ENCODE results near the gene CFAP298. TPM values are rescaled to one million over a fixed set of nuclear protein-coding genes. Genes with fewer than 3 reads are reported as not detected.
"Not testable (repeated sequence)": the region's sequence is repeated elsewhere in the genome, so short reads cannot be mapped to it uniquely, and the experiment has no call there.

Gene CFAP298
- 60.0 and 83.8 TPM in 2 replicates for total RNA-seq (2014; rRNA removed; shearing (Covaris generic))

GRCh38 chr21:32612075-32612998, at the start of gene CFAP298:
TSS of gene CFAP298 (minus strand) at chr21:32612377. CDS start at chr21:32612243, 134 bp downstream.
- peak; percentile 94 for DNase-seq (ENCODE audit: low spot score)
- in situ Hi-C loops (cut with HindIII; ENCODE audit: low sequenced_read_pairs), result no loop called here

GRCh38 chr21:32661026-32661782, 49.0 kb upstream of the CFAP298 start:
- in situ Hi-C loops (cut with HindIII; ENCODE audit: low sequenced_read_pairs); DNase-seq (ENCODE audit: low spot score): not testable (repeated sequence)

- no peak for DNase-seq (ENCODE audit: low spot score)
- in situ Hi-C loops (cut with HindIII; ENCODE audit: low sequenced_read_pairs), result no loop called here
These were observed 46.3 kb upstream of the CFAP298 start for GRCh38 chr21:32658524-32658923.

GRCh38 chr21:32653326-32653901, 41.2 kb upstream of the CFAP298 start:
- no peak for DNase-seq (ENCODE audit: low spot score)
- in situ Hi-C loops (cut with HindIII; ENCODE audit: low sequenced_read_pairs), result no loop called here

- no peak for DNase-seq (ENCODE audit: low spot score)
- in situ Hi-C loops (cut with HindIII; ENCODE audit: low sequenced_read_pairs), result no loop called here
These were observed 36.0 kb upstream of the CFAP298 start for GRCh38 chr21:32648165-32648564.

- no peak for DNase-seq (ENCODE audit: low spot score)
These were observed 33.3 kb upstream of the CFAP298 start for GRCh38 chr21:32645261-32646182.

GRCh38 chr21:32641710-32642698, 29.8 kb upstream of the CFAP298 start:
- in situ Hi-C loops (cut with HindIII; ENCODE audit: low sequenced_read_pairs), result no loop called here
- DNase-seq (ENCODE audit: low spot score), result no peak

More at GRCh38 chr21:32645261-32646182, 33.3 kb upstream of the CFAP298 start:
- in situ Hi-C loops (cut with HindIII; ENCODE audit: low sequenced_read_pairs), result no loop called here

- no peak for DNase-seq (ENCODE audit: low spot score)
- in situ Hi-C loops (cut with HindIII; ENCODE audit: low sequenced_read_pairs), result no loop called here
These were observed 14.5 kb upstream of the CFAP298 start for GRCh38 chr21:32626621-32627196.

- DNase-seq (ENCODE audit: low spot score); in situ Hi-C loops (cut with HindIII; ENCODE audit: low sequenced_read_pairs): not testable (repeated sequence)
These were observed 6.0 kb upstream of the CFAP298 start for GRCh38 chr21:32618218-32618617.

GRCh38 chr21:32613436-32614043, 1.4 kb upstream of the CFAP298 start:
- in situ Hi-C loops (cut with HindIII; ENCODE audit: low sequenced_read_pairs), result no loop called here

GRCh38 chr21:32612999-32613337, 791 bp upstream of the CFAP298 start:
- in situ Hi-C loops (cut with HindIII; ENCODE audit: low sequenced_read_pairs), result no loop called here
- DNase-seq (ENCODE audit: low spot score), result no peak

More at GRCh38 chr21:32613436-32614043, 1.4 kb upstream of the CFAP298 start:
- no peak for DNase-seq (ENCODE audit: low spot score)

GRCh38 chr21:32611471-32611997, 643 bp downstream of the CFAP298 start:
- DNase-seq (ENCODE audit: low spot score), result no peak
- in situ Hi-C loops (cut with HindIII; ENCODE audit: low sequenced_read_pairs), result no loop called here

GRCh38 chr21:32610940-32611339, 1.2 kb downstream of the CFAP298 start:
- DNase-seq (ENCODE audit: low spot score); in situ Hi-C loops (cut with HindIII; ENCODE audit: low sequenced_read_pairs): not testable (repeated sequence)

- no peak for DNase-seq (ENCODE audit: low spot score)
- in situ Hi-C loops (cut with HindIII; ENCODE audit: low sequenced_read_pairs), result no loop called here
These were observed 3.3 kb downstream of the CFAP298 start for GRCh38 chr21:32608851-32609250.

GRCh38 chr21:32605469-32605868, 6.7 kb downstream of the CFAP298 start:
- no peak for DNase-seq (ENCODE audit: low spot score)
- in situ Hi-C loops (cut with HindIII; ENCODE audit: low sequenced_read_pairs), result no loop called here

GRCh38 chr21:32604464-32604863, 7.7 kb downstream of the CFAP298 start:
- DNase-seq (ENCODE audit: low spot score), result peak; percentile 91
- in situ Hi-C loops (cut with HindIII; ENCODE audit: low sequenced_read_pairs), result no loop called here

- no peak for DNase-seq (ENCODE audit: low spot score)
- in situ Hi-C loops (cut with HindIII; ENCODE audit: low sequenced_read_pairs), result no loop called here
These were observed 9.0 kb downstream of the CFAP298 start for GRCh38 chr21:32603131-32603530.

Measured in G401 (cell line).